Peyer's patch (tissue), 4 donors: Measurements from ENCODE around the gene NRXN3.

ENCODE experiments used
- POLR2A ChIP-seq, 2 donors: fragments of 450-650 bp; IDR thresholded peaks; one replicate each; pipeline ENCODE4 v1.5.1; 2017; ENCODE audit warnings: antibody characterized with exemption in 2 of 2, mild to moderate bottlenecking in 2 of 2, moderate library complexity in 2 of 2
- TF ChIP-seq, protein P1 (sequence below), 6 experiments: fragments of 450-650 bp in 4 of 6; fragments of 200-600 bp in 2 of 6; sonication (generic) in 1 of 6; IDR thresholded peaks; one replicate each; pipeline ENCODE4 v1.5.1; 2017 to 2019; ENCODE audit warnings: antibody characterized with exemption in 6 of 6, mild to moderate bottlenecking in 3 of 6, moderate library complexity in 1 of 6

DNA sequence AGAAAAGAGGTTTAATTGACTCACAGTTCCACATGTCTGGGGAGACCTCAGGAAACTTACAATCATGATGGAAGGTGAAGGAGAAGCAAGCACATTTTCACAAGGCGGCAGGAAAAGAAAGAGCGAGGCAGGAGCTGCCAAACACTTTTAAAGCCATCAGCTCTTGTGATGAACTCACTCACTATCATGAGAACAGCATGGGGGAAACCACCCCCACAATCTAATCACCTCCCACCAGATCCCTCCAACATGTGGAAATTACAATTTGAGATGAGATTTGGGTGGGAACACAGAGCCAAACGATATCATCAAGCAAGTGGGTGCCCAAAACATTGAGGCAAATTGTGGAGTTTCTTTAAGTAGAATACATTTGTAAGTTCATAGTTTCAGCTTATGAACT lies 1083.4 kb downstream of the NRXN3 start:
- TF ChIP-seq POLR2A (IDR thresholded peaks at IDR 0.05): no peak
- TF ChIP-seq, protein P1, sequence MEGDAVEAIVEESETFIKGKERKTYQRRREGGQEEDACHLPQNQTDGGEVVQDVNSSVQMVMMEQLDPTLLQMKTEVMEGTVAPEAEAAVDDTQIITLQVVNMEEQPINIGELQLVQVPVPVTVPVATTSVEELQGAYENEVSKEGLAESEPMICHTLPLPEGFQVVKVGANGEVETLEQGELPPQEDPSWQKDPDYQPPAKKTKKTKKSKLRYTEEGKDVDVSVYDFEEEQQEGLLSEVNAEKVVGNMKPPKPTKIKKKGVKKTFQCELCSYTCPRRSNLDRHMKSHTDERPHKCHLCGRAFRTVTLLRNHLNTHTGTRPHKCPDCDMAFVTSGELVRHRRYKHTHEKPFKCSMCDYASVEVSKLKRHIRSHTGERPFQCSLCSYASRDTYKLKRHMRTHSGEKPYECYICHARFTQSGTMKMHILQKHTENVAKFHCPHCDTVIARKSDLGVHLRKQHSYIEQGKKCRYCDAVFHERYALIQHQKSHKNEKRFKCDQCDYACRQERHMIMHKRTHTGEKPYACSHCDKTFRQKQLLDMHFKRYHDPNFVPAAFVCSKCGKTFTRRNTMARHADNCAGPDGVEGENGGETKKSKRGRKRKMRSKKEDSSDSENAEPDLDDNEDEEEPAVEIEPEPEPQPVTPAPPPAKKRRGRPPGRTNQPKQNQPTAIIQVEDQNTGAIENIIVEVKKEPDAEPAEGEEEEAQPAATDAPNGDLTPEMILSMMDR (IDR thresholded peaks at IDR 0.05): no peak
